ENCODE measurements around the gene SCAMP2. TPM values are rescaled to one million over a fixed set of nuclear protein-coding genes. Genes with fewer than 3 reads are reported as not detected.

Gene SCAMP2
- total RNA-seq, 1 experiment from 2014 or later, result 55.8 TPM

DNA sequence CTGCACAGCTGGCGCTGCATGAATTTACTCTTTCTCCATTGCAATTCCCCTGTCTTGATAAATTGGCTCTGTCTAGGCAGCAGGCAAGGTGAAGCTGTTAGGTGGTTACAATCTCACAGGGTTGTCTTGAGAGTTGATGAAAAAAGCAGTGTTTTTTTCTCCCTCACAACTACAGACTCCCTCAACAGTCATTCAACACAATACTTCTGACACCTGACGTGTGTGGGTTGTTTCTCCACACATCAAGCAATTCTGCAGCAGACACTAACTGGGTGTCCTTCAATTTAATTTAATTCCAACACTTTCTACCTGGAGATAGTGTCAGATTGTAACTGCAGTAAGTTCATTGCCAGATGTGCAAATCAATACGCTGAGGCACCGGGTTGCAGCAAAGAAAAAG is 5.1 kb upstream of the SCAMP2 start:
- TF ChIP-seq RAD21 (IDR thresholded peaks at IDR 0.05; ENCODE audit: low read depth) (no peak), POLR2AphosphoS5 (IDR thresholded peaks at IDR 0.05; ENCODE audit: low read depth, low read length) (no peak), ZNF274 (IDR thresholded peaks at IDR 0.05; ENCODE audit: low read depth, low read length) (no peak), ZFX (IDR thresholded peaks at IDR 0.05) (no peak), EGR1 (IDR thresholded peaks at IDR 0.05; ENCODE audit: low read depth) (no peak), SIN3A (IDR thresholded peaks at IDR 0.05; ENCODE audit: low read depth) (no peak), TCF7L2 (IDR thresholded peaks at IDR 0.05; ENCODE audit: borderline replicate concordance, extremely low read depth, insufficient read depth, insufficient read length) (no peak), POLR2A (IDR thresholded peaks at IDR 0.05; ENCODE audit: borderline replicate concordance, extremely low read depth, insufficient read depth, insufficient read length) (no peak), FOSL1 (IDR thresholded peaks at IDR 0.05; ENCODE audit: low read depth) (no peak), CBX3 (IDR thresholded peaks at IDR 0.05; ENCODE audit: low read depth) (no peak)
- TF ChIP-seq, protein P1, sequence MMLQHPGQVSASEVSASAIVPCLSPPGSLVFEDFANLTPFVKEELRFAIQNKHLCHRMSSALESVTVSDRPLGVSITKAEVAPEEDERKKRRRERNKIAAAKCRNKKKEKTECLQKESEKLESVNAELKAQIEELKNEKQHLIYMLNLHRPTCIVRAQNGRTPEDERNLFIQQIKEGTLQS (IDR thresholded peaks at IDR 0.05), result no peak
- TF ChIP-seq, protein P2, sequence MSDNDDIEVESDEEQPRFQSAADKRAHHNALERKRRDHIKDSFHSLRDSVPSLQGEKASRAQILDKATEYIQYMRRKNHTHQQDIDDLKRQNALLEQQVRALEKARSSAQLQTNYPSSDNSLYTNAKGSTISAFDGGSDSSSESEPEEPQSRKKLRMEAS (IDR thresholded peaks at IDR 0.05), result no peak
- TF ChIP-seq, protein P3, sequence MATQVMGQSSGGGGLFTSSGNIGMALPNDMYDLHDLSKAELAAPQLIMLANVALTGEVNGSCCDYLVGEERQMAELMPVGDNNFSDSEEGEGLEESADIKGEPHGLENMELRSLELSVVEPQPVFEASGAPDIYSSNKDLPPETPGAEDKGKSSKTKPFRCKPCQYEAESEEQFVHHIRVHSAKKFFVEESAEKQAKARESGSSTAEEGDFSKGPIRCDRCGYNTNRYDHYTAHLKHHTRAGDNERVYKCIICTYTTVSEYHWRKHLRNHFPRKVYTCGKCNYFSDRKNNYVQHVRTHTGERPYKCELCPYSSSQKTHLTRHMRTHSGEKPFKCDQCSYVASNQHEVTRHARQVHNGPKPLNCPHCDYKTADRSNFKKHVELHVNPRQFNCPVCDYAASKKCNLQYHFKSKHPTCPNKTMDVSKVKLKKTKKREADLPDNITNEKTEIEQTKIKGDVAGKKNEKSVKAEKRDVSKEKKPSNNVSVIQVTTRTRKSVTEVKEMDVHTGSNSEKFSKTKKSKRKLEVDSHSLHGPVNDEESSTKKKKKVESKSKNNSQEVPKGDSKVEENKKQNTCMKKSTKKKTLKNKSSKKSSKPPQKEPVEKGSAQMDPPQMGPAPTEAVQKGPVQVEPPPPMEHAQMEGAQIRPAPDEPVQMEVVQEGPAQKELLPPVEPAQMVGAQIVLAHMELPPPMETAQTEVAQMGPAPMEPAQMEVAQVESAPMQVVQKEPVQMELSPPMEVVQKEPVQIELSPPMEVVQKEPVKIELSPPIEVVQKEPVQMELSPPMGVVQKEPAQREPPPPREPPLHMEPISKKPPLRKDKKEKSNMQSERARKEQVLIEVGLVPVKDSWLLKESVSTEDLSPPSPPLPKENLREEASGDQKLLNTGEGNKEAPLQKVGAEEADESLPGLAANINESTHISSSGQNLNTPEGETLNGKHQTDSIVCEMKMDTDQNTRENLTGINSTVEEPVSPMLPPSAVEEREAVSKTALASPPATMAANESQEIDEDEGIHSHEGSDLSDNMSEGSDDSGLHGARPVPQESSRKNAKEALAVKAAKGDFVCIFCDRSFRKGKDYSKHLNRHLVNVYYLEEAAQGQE (IDR thresholded peaks at IDR 0.05; ENCODE audit: low read depth), result no peak
- TF ChIP-seq, protein P4, sequence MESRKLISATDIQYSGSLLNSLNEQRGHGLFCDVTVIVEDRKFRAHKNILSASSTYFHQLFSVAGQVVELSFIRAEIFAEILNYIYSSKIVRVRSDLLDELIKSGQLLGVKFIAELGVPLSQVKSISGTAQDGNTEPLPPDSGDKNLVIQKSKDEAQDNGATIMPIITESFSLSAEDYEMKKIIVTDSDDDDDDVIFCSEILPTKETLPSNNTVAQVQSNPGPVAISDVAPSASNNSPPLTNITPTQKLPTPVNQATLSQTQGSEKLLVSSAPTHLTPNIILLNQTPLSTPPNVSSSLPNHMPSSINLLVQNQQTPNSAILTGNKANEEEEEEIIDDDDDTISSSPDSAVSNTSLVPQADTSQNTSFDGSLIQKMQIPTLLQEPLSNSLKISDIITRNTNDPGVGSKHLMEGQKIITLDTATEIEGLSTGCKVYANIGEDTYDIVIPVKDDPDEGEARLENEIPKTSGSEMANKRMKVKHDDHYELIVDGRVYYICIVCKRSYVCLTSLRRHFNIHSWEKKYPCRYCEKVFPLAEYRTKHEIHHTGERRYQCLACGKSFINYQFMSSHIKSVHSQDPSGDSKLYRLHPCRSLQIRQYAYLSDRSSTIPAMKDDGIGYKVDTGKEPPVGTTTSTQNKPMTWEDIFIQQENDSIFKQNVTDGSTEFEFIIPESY (IDR thresholded peaks at IDR 0.05; ENCODE audit: extremely low read depth, insufficient replicate concordance, low read length), result no peak
- TF ChIP-seq, protein P5, sequence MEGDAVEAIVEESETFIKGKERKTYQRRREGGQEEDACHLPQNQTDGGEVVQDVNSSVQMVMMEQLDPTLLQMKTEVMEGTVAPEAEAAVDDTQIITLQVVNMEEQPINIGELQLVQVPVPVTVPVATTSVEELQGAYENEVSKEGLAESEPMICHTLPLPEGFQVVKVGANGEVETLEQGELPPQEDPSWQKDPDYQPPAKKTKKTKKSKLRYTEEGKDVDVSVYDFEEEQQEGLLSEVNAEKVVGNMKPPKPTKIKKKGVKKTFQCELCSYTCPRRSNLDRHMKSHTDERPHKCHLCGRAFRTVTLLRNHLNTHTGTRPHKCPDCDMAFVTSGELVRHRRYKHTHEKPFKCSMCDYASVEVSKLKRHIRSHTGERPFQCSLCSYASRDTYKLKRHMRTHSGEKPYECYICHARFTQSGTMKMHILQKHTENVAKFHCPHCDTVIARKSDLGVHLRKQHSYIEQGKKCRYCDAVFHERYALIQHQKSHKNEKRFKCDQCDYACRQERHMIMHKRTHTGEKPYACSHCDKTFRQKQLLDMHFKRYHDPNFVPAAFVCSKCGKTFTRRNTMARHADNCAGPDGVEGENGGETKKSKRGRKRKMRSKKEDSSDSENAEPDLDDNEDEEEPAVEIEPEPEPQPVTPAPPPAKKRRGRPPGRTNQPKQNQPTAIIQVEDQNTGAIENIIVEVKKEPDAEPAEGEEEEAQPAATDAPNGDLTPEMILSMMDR (IDR thresholded peaks at IDR 0.05 in 2 of 3, conservative IDR thresholded peaks at IDR 0.05 in 1 of 3; ENCODE audit: borderline replicate concordance in 1 of 3, insufficient read depth in 1 of 3, low read depth in 2 of 3, low read length in 2 of 3), result no peak
- Histone ChIP-seq H3K27ac (ENCODE audit: low read depth, low read length) (no peak overlapping the region), H3K36me3 (ENCODE audit: control insufficient read depth in 1 of 2, insufficient read depth in 2 of 2, low read length in 2 of 2) (no peaks in the 10 kb centered on the region), H3K4me3 (replicated peaks in 1 of 2; ENCODE audit: low read depth in 1 of 2, low read length in 2 of 2) (no peak overlapping the region), H3K4me2 (ENCODE audit: low read length) (no peak overlapping the region), H3K9me2 (ENCODE audit: insufficient read depth) (no peaks in the 10 kb centered on the region), H3K9ac (ENCODE audit: low read length) (no peak overlapping the region), H3K27me3 (ENCODE audit: insufficient read depth, low read length) (no peaks in the 10 kb centered on the region), H4K20me1 (ENCODE audit: insufficient read depth) (no peaks in the 10 kb centered on the region), H2AFZ (ENCODE audit: low read depth, low read length, poor library complexity, severe bottlenecking) (no peak overlapping the region), H3K4me1 (ENCODE audit: control insufficient read depth in 1 of 2, insufficient read depth in 2 of 2, low read length in 2 of 2) (peaks cover 0 to 7% of the 10 kb centered on the region in 2 experiments; a peak in 1 of 4 replicates), H3K9me3 (ENCODE audit: control insufficient read depth in 1 of 2, insufficient read depth in 1 of 2, low read depth in 1 of 2, low read length in 2 of 2) (peaks cover 5 to 6% of the 10 kb centered on the region in 2 experiments; a peak in 2 of 4 replicates), H3K79me2 (ENCODE audit: insufficient read depth, low read length) (no peaks in the 10 kb centered on the region)
- DNase-seq (ENCODE audit: low read depth, low spot score), result no peak
- BruUV-seq (replicated peaks), result no TSS peak
- no peak for ATAC-seq
- ChIA-PET POLR2A (interaction anchor here (0.6 kb wide), 1 partner anchor 8 kb away, joined by 3 read pairs; no protein-coding TSS in a partner anchor), CTCF (interaction anchor here (0.5 kb wide), 1 partner anchor 22 kb away, joined by 5 read pairs; no protein-coding TSS in a partner anchor), RAD21 (ENCODE audit: low non-redundant PET in 1 of 2, low total read pairs in 2 of 2, uncharacterized antibody in 2 of 2, unreplicated experiment in 2 of 2) (no interaction called here)
- intact Hi-C loops (cut with micrococcal nuclease), result no loop called here

Data from HCT116 (cell line).